Muscle layer of duodenum (tissue), 2 donors: ENCODE results near the gene EMSY.

Experiments used
- H3K27ac ChIP-seq: one replicate; pipeline ENCODE4 v1.7.0; 2013; ENCODE audit warnings: mild to moderate bottlenecking, low read length
- H3K27me3 ChIP-seq: one replicate; pipeline ENCODE4 v1.7.0; 2013; ENCODE audit warnings: low read depth, mild to moderate bottlenecking, control low read depth, low read length
- H3K36me3 ChIP-seq, 2 donors: one replicate each; pipeline ENCODE4 v1.7.0; 2013; ENCODE audit warnings: low read length in 2 of 2, control low read depth in 1 of 2, mild to moderate bottlenecking in 1 of 2; ENCODE audit not compliant: insufficient read depth in 2 of 2, control insufficient read depth in 1 of 2
- H3K4me1 ChIP-seq, 2 donors: one replicate each; pipeline ENCODE4 v1.7.0; 2013; ENCODE audit warnings: low read length in 2 of 2, mild to moderate bottlenecking in 2 of 2, control low read depth in 1 of 2, moderate library complexity in 1 of 2; ENCODE audit not compliant: insufficient read depth in 2 of 2, control insufficient read depth in 1 of 2
- H3K4me3 ChIP-seq, 2 donors: one replicate each; pipeline ENCODE4 v1.7.0; 2013; ENCODE audit warnings: low read length in 2 of 2, low read depth in 1 of 2, mild to moderate bottlenecking in 1 of 2
- H3K9me3 ChIP-seq, 2 donors: one replicate each; pipeline ENCODE4 v1.7.0; 2013; ENCODE audit warnings: low read length in 2 of 2, control low read depth in 1 of 2, mild to moderate bottlenecking in 1 of 2; ENCODE audit not compliant: control insufficient read depth in 1 of 2
- donor health status: healthy.

The EMSY gene

GRCh38 chr11:76459299-76459698 lies 14.5 kb downstream of the EMSY start:
- Histone ChIP-seq H3K9me3 (no peaks in the 10 kb centered on the region), H3K27ac (no peak overlapping the region), H3K4me3 (no peak overlapping the region), H3K36me3 (peaks cover 12 to 20% of the 10 kb centered on the region in 2 donors), H3K4me1 (no peaks in the 10 kb centered on the region), H3K27me3 (no peaks in the 10 kb centered on the region)

- Histone ChIP-seq H3K4me3 (no peak overlapping the region), H3K4me1 (no peaks in the 10 kb centered on the region), H3K36me3 (peaks cover 17 to 20% of the 10 kb centered on the region in 2 donors), H3K27me3 (no peaks in the 10 kb centered on the region), H3K9me3 (no peaks in the 10 kb centered on the region), H3K27ac (no peak overlapping the region)
Measured at GRCh38 chr11:76459846-76460245, 15.0 kb downstream of the EMSY start.

DNA sequence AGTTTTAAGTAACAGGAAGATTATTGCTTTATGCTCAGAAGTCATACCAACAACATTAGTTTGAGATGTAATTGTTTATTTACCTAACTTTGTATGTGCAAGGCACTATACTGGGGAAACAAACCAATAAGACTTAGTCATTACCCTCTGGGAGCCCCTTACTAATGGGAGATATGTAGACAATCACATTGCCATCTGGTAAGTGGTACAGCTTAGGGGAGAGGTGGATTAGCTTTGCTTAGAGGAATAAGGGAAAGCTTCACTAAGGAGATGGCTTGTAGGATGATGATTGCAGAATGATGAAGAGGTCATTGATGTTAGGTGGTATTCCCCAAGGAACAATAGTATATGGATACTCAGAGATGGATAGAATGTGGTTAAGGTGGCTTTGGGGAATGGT lies 17.5 kb downstream of the EMSY start:
- Histone ChIP-seq H3K36me3 (peaks cover 17 to 27% of the 10 kb centered on the region in 2 donors), H3K27ac (no peak overlapping the region), H3K4me1 (no peaks in the 10 kb centered on the region), H3K27me3 (no peaks in the 10 kb centered on the region), H3K9me3 (no peaks in the 10 kb centered on the region), H3K4me3 (no peak overlapping the region)

DNA sequence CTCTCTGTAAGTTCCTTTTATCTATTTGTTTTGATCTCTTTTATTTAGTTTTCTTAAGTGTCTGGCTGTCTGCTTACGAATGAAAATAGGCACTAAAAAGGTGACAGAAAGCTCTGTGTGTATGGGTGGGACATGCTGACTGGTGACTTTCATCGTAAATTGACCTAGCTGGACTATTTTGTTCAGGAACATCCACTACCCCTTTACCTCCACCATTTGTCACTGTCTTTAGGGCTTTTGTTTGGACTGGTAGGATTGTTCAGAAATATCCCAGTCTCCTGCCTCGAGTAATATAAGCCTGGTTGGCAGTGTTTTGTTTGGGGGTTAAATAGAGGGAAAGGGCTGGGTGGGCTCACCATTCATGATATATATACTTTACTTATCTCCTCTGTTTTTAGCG lies 20.9 kb downstream of the EMSY start:
- H3K4me1 ChIP-seq: no peaks in the 10 kb centered on the region
- no peak overlapping the region for H3K27ac ChIP-seq
- no peaks in the 10 kb centered on the region for H3K27me3 ChIP-seq
- H3K4me3 ChIP-seq: no peak overlapping the region
- H3K36me3 ChIP-seq: peaks cover 12 to 21% of the 10 kb centered on the region in 2 donors
- no peaks in the 10 kb centered on the region for H3K9me3 ChIP-seq

DNA sequence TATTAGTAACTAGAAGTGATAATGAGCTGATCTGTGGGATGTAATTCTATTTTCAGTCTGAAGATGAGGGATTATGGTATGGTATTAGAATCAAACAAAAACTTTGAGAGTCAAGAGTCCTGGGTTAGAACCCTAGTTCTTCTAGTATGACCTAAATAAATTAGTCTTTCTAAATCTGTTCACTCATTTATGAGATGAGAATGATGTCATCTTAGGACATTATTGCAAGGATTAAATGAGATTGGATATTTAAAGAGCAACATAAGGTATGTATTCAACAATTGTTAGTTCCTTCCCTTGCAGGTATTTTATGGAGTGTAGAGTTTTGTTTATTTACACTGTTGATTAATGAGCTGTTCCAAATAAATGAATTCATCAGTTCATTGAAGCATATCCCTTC lies 21.8 kb downstream of the EMSY start:
- Histone ChIP-seq H3K9me3 (no peaks in the 10 kb centered on the region), H3K36me3 (peaks cover 12 to 21% of the 10 kb centered on the region in 2 donors), H3K27ac (no peak overlapping the region), H3K27me3 (no peaks in the 10 kb centered on the region), H3K4me3 (no peak overlapping the region), H3K4me1 (no peaks in the 10 kb centered on the region)

- Histone ChIP-seq H3K4me1 (no peaks in the 10 kb centered on the region), H3K27me3 (no peaks in the 10 kb centered on the region), H3K9me3 (no peaks in the 10 kb centered on the region), H3K36me3 (peaks cover 11 to 33% of the 10 kb centered on the region in 2 donors), H3K4me3 (no peak overlapping the region), H3K27ac (no peak overlapping the region)
Measured at GRCh38 chr11:76469141-76469540, 24.3 kb downstream of the EMSY start.

DNA sequence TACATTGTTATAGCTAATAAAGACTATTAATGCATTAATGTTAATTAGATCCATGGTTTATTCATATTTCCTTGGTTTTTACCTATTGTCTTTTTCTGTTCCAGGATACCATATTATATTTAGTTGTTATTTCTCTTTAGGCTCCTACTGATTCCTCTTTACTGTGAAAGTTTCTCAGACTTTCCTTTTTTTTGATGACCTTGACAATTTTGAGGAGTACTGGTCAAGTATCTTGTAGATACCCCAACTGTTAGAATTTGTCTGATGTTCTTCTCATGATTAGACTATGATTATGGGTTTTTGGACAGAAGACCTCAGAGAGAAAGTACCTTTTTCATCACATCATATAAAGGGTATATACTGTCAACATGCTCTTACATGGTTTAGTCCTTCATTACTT lies 26.6 kb downstream of the EMSY start:
- no peak overlapping the region for H3K4me3 ChIP-seq
- no peaks in the 10 kb centered on the region for H3K27me3 ChIP-seq
- H3K36me3 ChIP-seq: peaks cover 14 to 34% of the 10 kb centered on the region in 2 donors
- no peaks in the 10 kb centered on the region for H3K4me1 ChIP-seq
- H3K9me3 ChIP-seq: no peaks in the 10 kb centered on the region
- H3K27ac ChIP-seq: no peak overlapping the region

GRCh38 chr11:76480241-76480640 lies 35.4 kb downstream of the EMSY start:
- Histone ChIP-seq H3K27ac (no peak overlapping the region), H3K9me3 (no peaks in the 10 kb centered on the region), H3K4me1 (no peaks in the 10 kb centered on the region), H3K27me3 (no peaks in the 10 kb centered on the region), H3K36me3 (peaks cover 7 to 13% of the 10 kb centered on the region in 2 donors), H3K4me3 (no peak overlapping the region)

DNA sequence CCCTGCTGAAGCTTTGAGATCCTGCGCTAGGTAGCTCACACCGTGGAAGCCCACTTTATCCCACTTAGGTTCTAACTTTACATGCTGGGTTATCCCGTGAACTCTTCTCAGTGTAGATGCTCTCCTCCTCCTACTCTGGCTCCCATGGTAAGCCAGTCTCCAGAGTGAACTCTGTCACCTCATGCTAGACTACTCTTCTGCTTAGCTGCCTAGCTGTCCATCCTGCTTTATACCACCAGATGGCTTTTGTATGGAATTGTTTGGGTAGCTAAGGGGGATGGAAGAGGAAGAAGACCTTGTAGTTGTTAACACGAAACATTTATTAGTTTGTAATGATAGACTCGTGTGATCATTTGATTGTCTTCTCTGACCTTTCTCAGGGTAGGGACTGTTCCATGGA lies 46.8 kb downstream of the EMSY start:
- H3K4me1 ChIP-seq: no peaks in the 10 kb centered on the region
- H3K36me3 ChIP-seq: peaks cover 15 to 31% of the 10 kb centered on the region in 2 donors
- H3K27ac ChIP-seq: no peak overlapping the region
- H3K4me3 ChIP-seq: no peak overlapping the region
- no peaks in the 10 kb centered on the region for H3K27me3 ChIP-seq
- peaks cover 0 to 2% of the 10 kb centered on the region in 2 donors for H3K9me3 ChIP-seq

DNA sequence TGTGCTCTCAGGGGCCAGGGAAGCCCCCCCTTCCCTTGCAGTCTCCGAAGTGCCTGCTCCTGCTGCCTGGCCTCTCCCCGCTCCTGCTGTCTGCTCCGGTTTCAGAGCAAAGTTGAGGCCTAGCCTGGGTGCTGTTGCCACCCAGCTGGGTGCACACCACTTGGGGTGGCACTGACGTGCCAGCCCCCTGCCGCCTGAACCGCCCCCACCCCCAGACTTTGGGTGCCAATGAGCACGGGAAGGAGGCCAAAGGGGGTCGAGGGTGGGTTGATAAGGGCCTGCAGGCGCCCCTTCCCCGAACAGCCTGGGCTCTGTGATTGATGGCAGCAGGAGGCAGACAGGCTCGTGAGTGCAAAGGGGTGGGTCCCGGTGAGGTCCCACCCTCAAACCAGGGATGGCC lies 48.2 kb downstream of the EMSY start:
- no peak overlapping the region for H3K4me3 ChIP-seq
- H3K9me3 ChIP-seq: peaks cover 0 to 2% of the 10 kb centered on the region in 2 donors
- peaks cover 18 to 34% of the 10 kb centered on the region in 2 donors for H3K36me3 ChIP-seq
- no peak overlapping the region for H3K27ac ChIP-seq
- no peaks in the 10 kb centered on the region for H3K27me3 ChIP-seq
- no peaks in the 10 kb centered on the region for H3K4me1 ChIP-seq

- H3K27me3 ChIP-seq: no peaks in the 10 kb centered on the region
- peaks cover 0 to 2% of the 10 kb centered on the region in 2 donors for H3K9me3 ChIP-seq
- peaks cover 18 to 34% of the 10 kb centered on the region in 2 donors for H3K36me3 ChIP-seq
- H3K27ac ChIP-seq: no peak overlapping the region
- no peaks in the 10 kb centered on the region for H3K4me1 ChIP-seq
- H3K4me3 ChIP-seq: no peak overlapping the region
Measured at GRCh38 chr11:76493626-76494539, 49.1 kb downstream of the EMSY start.

- Histone ChIP-seq H3K9me3 (no peaks in the 10 kb centered on the region), H3K36me3 (peaks cover 18 to 30% of the 10 kb centered on the region in 2 donors), H3K27me3 (no peaks in the 10 kb centered on the region), H3K4me3 (no peak overlapping the region), H3K27ac (no peak overlapping the region), H3K4me1 (no peaks in the 10 kb centered on the region)
Measured at GRCh38 chr11:76495019-76495418, 50.2 kb downstream of the EMSY start.
